22Rv1 (cell line): ENCODE results near the gene RRP15.

Experiments
- CTCF ChIP-seq: fragments of 450-650 bp; IDR thresholded peaks from 2 replicates; pipeline ENCODE4 v1.5.1; 2017; ENCODE audit warnings: mild to moderate bottlenecking
- ZFX ChIP-seq: fragments of 450-650 bp; IDR thresholded peaks from 2 replicates; pipeline ENCODE4 v1.6.1; 2017; ENCODE audit warnings: antibody characterized with exemption, borderline replicate concordance

GRCh38 chr1:218304281-218305039 lies 19.4 kb downstream of the RRP15 start:
- no peak for TF ChIP-seq CTCF
- TF ChIP-seq ZFX: no peak
